Cortex of kidney (tissue), 1 donor: ENCODE measurements around the gene ALS2CL.
A peak's percentile ranks its signal among the peaks of the same experiment; 100 is the strongest.

ENCODE experiments used
- DNase-seq: peaks from one replicate; lab custom pipeline; 2025; lab: John Stamatoyannopoulos, UW

Gene ALS2CL

GRCh38 chr3:46629551-46630517 lies 63.6 kb downstream of the ALS2CL start:
- DNase-seq = peak; percentile 41

GRCh38 chr3:46628901-46629369 lies 64.5 kb downstream of the ALS2CL start:
- DNase-seq = no peak

- DNase-seq = no peak
Measured at GRCh38 chr3:46627078-46627477, 66.4 kb downstream of the ALS2CL start.

- DNase-seq = no peak
Measured at GRCh38 chr3:46626039-46626438, 67.4 kb downstream of the ALS2CL start.

GRCh38 chr3:46624975-46625490 lies 68.4 kb downstream of the ALS2CL start:
- no peak for DNase-seq

- no peak for DNase-seq
Measured at GRCh38 chr3:46624533-46624932, 68.9 kb downstream of the ALS2CL start.

- DNase-seq = no peak
Measured at GRCh38 chr3:46619845-46620778, 73.4 kb downstream of the ALS2CL start.
